ENCODE data around the gene CNIH1.

DNA sequence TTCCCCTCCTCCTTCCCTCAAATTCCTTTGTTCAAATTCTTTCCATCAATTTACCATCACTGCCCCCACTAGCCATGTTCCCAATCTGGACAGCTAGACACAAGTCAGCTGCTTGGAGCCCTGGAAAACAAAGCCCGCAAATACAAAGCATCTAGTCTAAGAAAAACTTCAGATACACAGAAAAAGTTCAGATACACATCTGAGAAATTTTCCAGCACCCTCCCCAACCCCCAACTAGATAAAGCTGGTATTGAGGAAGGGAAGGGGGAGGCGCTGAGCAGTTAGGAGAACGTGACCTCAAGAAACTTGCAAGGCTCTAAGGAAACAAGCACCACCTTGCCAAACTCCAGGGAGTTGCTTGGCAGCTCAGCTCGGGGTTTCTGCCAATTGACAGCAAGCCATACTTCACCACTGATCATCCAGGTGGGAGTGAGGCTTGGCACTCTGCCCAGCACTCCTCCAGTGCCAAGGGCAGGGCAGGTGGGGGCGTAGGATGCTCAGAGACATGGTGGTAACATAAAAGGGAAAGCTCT lies 5.1 kb upstream of the CNIH1 start:
- TF ChIP-seq, protein P1, sequence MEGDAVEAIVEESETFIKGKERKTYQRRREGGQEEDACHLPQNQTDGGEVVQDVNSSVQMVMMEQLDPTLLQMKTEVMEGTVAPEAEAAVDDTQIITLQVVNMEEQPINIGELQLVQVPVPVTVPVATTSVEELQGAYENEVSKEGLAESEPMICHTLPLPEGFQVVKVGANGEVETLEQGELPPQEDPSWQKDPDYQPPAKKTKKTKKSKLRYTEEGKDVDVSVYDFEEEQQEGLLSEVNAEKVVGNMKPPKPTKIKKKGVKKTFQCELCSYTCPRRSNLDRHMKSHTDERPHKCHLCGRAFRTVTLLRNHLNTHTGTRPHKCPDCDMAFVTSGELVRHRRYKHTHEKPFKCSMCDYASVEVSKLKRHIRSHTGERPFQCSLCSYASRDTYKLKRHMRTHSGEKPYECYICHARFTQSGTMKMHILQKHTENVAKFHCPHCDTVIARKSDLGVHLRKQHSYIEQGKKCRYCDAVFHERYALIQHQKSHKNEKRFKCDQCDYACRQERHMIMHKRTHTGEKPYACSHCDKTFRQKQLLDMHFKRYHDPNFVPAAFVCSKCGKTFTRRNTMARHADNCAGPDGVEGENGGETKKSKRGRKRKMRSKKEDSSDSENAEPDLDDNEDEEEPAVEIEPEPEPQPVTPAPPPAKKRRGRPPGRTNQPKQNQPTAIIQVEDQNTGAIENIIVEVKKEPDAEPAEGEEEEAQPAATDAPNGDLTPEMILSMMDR (IDR thresholded peaks at IDR 0.05; ENCODE audit: insufficient read depth, low read length), result no peak
- TF ChIP-seq, protein P2, sequence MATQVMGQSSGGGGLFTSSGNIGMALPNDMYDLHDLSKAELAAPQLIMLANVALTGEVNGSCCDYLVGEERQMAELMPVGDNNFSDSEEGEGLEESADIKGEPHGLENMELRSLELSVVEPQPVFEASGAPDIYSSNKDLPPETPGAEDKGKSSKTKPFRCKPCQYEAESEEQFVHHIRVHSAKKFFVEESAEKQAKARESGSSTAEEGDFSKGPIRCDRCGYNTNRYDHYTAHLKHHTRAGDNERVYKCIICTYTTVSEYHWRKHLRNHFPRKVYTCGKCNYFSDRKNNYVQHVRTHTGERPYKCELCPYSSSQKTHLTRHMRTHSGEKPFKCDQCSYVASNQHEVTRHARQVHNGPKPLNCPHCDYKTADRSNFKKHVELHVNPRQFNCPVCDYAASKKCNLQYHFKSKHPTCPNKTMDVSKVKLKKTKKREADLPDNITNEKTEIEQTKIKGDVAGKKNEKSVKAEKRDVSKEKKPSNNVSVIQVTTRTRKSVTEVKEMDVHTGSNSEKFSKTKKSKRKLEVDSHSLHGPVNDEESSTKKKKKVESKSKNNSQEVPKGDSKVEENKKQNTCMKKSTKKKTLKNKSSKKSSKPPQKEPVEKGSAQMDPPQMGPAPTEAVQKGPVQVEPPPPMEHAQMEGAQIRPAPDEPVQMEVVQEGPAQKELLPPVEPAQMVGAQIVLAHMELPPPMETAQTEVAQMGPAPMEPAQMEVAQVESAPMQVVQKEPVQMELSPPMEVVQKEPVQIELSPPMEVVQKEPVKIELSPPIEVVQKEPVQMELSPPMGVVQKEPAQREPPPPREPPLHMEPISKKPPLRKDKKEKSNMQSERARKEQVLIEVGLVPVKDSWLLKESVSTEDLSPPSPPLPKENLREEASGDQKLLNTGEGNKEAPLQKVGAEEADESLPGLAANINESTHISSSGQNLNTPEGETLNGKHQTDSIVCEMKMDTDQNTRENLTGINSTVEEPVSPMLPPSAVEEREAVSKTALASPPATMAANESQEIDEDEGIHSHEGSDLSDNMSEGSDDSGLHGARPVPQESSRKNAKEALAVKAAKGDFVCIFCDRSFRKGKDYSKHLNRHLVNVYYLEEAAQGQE (IDR thresholded peaks at IDR 0.05; ENCODE audit: insufficient replicate concordance, low read depth), result no peak
- TF ChIP-seq SPI1 (IDR thresholded peaks at IDR 0.05; ENCODE audit: borderline replicate concordance, low read depth) (peak; percentile 23; the same call in 1 of the 2 replicates), GABPA (IDR thresholded peaks at IDR 0.05; ENCODE audit: low read depth) (no peak)

Data from HL-60 (cell line).